Measurements from ENCODE around the gene PLXNC1.
A peak's percentile ranks its signal among the peaks of the same experiment; 100 is the strongest.

PLXNC1 gene

GRCh38 chr12:94147991-94148738 is at the start of gene PLXNC1:
Gene PLXNC1 (plus strand): TSS chr12:94148577. CDS start chr12:94148972, 395 bp downstream.
- peak; percentile 63 to 70 for DNase-seq

DNA sequence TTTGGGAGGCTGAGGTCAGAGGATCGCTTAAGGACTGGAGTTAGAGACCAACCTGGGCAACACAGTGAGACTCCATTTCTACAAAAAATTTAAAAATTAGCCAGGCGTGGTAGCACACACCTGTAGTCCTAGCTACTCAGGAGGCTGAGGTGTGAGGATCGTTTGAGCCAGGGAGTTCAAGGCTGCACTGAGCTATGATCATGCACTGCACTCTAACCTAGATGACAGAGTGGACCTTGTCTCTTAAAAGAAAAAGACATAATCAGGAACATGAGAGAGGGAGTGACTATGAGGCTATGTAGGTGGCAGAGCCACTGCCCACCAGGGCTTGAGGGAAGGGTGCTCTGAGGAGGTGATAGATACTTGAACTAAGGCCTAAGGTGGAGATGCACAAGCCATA is 49.2 kb upstream of the PLXNC1 start:
- DNase-seq, result no peak

DNA sequence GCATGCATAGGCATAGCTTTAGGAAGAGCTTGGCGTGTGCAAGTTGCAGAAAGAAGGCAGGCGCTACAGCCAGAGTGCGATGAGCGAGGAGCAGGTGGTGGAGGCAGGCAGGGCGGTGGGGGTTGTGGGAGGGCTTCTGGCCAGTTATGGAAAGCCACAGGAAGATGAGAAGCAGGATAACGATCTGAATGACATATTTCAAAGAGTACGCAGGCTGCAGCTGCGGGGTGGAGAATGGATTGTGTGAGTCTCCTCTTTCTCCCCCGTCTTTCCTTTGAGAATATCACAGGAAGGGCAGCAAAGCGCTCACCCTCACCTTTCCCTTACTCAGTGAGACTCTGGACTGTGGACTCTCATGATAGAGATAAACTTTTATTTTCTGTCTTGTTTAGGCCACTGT is 48.7 kb upstream of the PLXNC1 start:
- no peak for DNase-seq

GRCh38 chr12:94100211-94100627 is 48.2 kb upstream of the PLXNC1 start:
- DNase-seq, result no peak

- DNase-seq, result peak; percentile 74 to 75
Observed at GRCh38 chr12:94100990-94101737, 47.2 kb upstream of the PLXNC1 start.

DNA sequence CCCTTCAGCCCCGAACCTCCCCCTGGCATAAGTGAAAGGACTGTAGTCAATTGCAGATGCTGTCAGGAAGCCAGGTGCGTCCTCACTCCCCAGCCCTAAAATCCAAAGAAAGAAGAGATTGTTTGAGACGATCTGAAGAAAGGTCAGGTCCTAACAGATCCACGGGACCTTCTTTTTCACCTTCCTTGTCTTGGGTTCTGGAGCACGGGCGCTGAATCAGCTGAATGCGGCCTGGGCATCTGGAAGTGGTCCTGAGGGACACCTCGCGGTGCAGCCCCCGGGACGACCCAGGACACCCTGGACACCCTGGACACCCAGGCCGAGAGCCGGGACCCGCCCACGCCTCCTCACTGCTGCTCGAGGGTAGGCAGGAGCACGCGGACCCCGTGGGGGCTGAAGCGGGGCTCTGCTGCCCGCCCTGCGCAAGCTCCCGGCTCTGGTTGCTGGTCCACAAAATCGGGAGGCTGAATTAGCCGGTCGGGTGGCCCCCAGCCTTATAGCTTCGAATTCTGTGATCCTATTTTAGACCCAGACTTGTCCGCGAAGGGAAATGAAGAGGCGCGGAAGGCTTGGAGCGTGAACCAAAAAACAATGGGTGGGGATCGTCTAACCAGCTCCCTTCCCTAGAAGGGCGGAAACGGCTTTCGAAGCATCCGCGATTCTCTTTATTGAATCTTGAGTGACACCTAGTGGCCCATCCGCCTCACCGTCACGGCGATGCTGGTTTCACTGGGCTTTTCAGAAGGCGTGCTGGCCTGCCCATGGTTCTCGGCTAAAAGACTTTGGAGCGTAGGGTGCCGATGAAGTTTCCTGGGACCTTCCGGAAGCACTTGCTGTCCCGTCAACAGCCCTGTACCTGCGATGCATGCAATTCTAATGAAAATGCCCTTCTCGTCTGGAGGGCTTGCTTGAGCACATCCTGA is 46.4 kb upstream of the PLXNC1 start:
- DNase-seq, result peak; percentile 86 to 87

GRCh38 chr12:94103986-94104385 is 44.4 kb upstream of the PLXNC1 start:
- DNase-seq, result no peak

DNA sequence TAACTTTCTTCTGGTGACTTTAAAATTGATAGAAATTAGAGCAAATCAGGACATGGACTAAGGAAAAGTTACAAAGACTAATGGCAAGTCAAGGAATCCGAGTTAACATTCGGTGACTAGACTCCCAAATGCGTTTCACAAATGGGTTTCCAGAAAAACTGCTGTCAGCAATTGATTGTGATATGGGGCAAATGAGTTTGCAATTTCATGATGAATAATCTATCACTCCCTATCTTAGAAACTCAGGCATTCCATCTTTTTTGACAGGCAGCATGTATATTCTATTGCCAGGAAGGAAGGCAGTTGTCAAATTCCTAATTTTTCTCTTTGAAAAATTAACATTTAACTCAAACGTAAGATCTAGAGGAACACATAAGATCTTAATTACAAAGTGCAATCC is 40.5 kb upstream of the PLXNC1 start:
- no peak for DNase-seq

DNA sequence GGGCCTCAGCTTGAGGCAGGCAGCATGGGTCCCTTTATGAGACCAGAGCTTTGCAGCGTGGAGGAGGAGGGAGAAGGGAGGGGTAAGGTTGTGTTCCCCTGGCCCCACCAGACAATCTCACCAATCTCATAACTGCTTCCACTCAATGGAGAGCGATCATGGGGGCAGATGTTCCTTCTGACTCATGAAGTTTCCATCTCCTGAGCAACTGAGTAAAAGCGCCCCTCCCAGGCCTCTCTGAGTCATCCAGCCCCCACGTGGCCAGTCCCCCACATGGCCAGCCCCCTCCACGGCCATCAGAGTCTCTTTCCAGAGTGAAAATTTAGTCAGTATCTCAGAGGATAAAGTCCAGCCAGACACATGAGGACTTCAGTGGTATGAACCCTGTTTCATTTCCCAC is 39.2 kb upstream of the PLXNC1 start:
- no peak for DNase-seq

- no peak for DNase-seq
Observed at GRCh38 chr12:94110258-94110657, 38.1 kb upstream of the PLXNC1 start.

DNA sequence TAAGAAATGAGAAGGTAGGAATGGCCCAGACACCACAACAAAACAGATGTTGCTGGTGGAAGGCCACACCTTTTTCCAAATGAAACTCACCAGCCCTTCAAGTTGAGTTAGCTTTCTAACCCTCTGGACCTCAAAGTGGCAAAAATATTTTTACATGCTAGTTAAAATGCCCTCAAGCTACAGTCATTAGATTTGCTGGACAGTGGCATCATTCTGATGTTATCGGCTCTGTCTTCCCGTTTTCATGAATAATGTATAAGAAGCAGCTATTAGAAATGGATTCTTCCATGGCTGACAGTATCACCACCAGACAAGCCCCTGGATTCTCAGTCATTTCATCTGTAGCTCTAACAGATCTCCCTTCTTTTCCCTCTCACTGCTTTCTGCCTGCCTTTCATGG is 37.1 kb upstream of the PLXNC1 start:
- no peak for DNase-seq

DNA sequence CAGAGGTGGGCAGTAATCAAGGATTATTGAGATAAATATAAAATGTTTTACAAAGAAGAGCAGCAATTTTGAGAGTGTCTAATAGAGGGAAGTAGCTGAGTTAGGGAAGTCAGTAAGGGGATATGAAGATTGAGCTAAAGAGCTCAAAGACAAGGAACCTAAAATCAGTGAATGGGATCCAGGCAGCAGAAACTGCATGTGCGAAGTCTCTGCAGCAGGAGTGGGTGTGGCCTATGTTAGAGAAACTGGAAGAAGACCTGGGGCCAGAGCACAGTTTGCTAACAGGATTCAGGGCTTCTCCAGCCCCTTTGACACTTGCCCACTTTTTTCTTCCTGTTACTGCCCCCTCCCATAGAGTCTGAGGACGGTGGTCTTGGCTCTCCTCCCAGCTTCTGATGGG is 36.3 kb upstream of the PLXNC1 start:
- no peak for DNase-seq

DNA sequence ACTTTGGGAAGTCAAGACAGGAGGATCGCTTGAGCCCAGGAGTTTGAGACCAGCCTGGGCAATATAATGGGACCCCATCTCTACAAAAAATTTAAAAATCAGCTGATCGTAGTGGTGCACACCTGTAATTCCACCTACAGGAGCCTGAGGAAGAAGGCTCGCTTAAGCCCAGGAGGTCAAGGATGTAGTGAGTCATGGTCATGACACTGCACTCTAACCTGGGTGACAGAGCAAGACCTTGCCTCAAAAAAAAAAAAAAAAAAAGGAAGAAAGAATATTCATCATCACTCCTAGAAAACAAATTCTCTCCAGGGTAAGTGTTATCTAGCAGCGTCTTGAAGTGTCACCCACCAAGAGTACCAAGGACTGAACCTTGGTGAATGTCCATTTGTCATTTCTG is 34.2 kb upstream of the PLXNC1 start:
- DNase-seq, result no peak

GRCh38 chr12:94116191-94116590 is 32.2 kb upstream of the PLXNC1 start:
- DNase-seq, result no peak

DNA sequence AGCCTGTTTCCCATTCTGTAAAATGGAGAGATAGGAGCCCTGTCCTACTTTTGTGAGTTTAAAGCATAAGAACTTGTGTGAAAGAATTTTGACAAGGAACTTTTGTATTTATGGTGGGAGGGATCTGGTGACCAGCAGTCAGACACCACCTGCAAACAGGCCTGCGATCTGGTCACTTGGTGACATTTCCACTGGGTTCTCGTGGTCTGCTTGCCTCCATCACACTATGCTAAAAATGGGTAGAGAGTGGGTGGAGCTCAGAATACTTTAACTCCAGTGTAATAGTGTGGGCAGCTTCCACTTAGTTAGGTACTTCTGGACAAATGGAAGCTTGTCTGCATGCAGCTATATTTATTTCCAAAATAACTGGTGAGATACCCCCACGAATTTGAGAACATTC is 26.5 kb upstream of the PLXNC1 start:
- no peak for DNase-seq

GRCh38 chr12:94122591-94122990 is 25.8 kb upstream of the PLXNC1 start:
- no peak for DNase-seq

DNA sequence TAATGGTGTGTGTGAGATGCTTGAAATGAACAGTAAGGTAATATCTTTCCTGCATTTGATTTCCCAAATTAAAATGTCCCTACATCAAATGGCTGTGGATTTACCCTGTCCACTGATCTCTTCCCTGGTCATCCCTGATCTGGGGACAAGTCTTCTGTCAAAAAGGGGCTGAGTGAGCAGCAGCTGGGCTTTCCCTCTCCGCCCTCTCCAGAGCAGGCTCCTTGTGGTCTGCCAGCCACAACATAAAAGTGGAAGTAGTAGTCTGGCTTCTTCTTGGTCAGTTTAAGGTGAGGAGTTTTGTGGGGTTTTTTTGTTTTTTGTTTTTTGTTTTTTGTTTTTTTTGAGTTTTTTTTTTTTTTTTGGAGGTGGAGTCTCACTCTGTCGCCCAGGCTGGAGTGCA is 25.2 kb upstream of the PLXNC1 start:
- DNase-seq, result no peak

- DNase-seq, result no peak
Observed at GRCh38 chr12:94126067-94126466, 22.3 kb upstream of the PLXNC1 start.

DNA sequence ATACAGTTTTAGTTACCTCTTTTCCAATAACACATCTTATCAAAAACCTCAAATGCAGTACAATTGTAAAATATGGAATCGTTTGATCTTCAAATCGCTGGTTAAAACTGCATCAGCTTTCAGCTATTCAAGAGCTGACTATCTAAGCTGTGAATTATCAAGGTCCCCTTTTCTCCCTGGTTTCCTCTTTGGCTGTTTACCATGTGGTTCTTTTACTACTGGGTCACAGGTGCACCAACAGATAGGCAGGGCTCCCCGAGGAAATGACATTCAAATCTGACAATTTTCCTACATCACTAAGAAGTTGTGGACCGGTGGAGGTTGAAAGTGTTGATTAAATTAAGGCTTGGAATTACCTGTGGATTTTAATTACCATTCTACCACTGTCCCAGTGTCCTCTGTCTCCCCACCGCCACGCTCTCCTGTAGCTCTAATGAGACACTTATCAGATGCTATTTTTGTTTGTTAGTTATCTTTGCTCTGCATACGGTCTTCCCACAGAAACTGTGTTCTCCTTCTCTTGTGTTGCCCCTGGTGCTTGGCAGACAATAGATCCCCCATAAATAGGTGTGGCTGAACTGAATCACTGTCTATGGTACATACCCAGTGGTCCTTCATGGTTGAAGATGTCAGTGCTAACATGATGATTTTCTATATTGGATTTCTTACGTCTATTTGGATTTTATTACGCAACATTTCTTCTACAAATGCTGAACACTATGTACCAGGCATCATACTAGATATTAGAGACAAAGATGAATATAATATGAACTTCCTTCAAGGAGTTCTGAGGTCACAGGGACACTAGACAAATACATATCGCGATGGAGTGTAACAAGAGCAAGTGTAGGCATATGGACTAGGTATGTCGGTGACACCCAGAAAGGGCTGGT is 20.9 kb upstream of the PLXNC1 start:
- DNase-seq, result no peak

GRCh38 chr12:94128280-94128679 is 20.1 kb upstream of the PLXNC1 start:
- DNase-seq, result no peak

GRCh38 chr12:94133964-94134795 is 14.2 kb upstream of the PLXNC1 start:
- DNase-seq, result peak; percentile 36 to 44
